ENCODE results near the gene GPRIN2. TPM values are rescaled to one million over a fixed set of nuclear protein-coding genes. Genes with fewer than 3 reads are reported as not detected.
"Not testable (repeated sequence)": the region's sequence is repeated elsewhere in the genome, so short reads cannot be mapped to it uniquely, and the experiment has no call there.

GPRIN2 gene
- total RNA-seq, 1 experiment from 2014 or later: 10.5 TPM

GRCh38 chr10:46582568-46582967, 26.1 kb upstream of the GPRIN2 start:
- not testable (repeated sequence) for H3K27ac ChIP-seq (ENCODE audit: insufficient read length, low read depth, low read length); H3K27me3 Mint-ChIP-seq (ENCODE audit: low read depth); H2BK15ac ChIP-seq (ENCODE audit: low read depth, low read length); H3K9me3 Mint-ChIP-seq; H4K8ac ChIP-seq (replicated peaks; ENCODE audit: insufficient read length, low read depth, low read length); H3K27ac Mint-ChIP-seq; H3K79me1 ChIP-seq (ENCODE audit: insufficient read depth, low read depth, low read length, poor library complexity, severe bottlenecking); H2BK5ac ChIP-seq (ENCODE audit: insufficient read length, low read length); H2AK5ac ChIP-seq (ENCODE audit: insufficient read length, low read length); H4K5ac ChIP-seq (ENCODE audit: insufficient read length, low read depth, low read length); H3K4me1 ChIP-seq (ENCODE audit: insufficient read depth, low read length); H3K18ac ChIP-seq (ENCODE audit: insufficient read length, low read depth, low read length); H3K14ac ChIP-seq (ENCODE audit: insufficient read depth, low read length); H2BK20ac ChIP-seq (ENCODE audit: low read depth, low read length, poor library complexity, severe bottlenecking); H2AFZ ChIP-seq (ENCODE audit: low read length); H3K4me2 ChIP-seq (ENCODE audit: insufficient read depth, insufficient read length, low read length); H3T11ph ChIP-seq (ENCODE audit: low read length); H3K36me3 Mint-ChIP-seq (ENCODE audit: insufficient read depth in 1 of 3, low read depth in 3 of 3); H4K91ac ChIP-seq (ENCODE audit: insufficient read length, low read depth, low read length); DNase-seq; H3K56ac ChIP-seq (ENCODE audit: insufficient read length, low read depth, low read length); H2BK12ac ChIP-seq (ENCODE audit: insufficient read length, low read depth, low read length); H3K4me3 Mint-ChIP-seq; H4K20me1 ChIP-seq (ENCODE audit: control insufficient read depth, insufficient read depth, insufficient read length); H3K4me1 Mint-ChIP-seq; H3K4ac ChIP-seq (ENCODE audit: low read depth, low read length); H3K23ac ChIP-seq (ENCODE audit: insufficient read length, low read depth, low read length); H2BK120ac ChIP-seq (ENCODE audit: low read depth, low read length, poor library complexity, severe bottlenecking); H3K79me2 ChIP-seq (ENCODE audit: insufficient read depth, low read length); H3K9ac ChIP-seq (ENCODE audit: extremely low read depth, insufficient read length, low read length); H3K23me2 ChIP-seq (ENCODE audit: insufficient read length, low read depth, low read length, poor library complexity, severe bottlenecking); H3K9me3 ChIP-seq (ENCODE audit: control insufficient read depth, low read depth, low read length); H3K27me3 ChIP-seq (ENCODE audit: insufficient read depth, low read length)
- WGBS (ENCODE audit: extremely low coverage, insufficient read length, low lambda C conversion rate): no CpG with 5 or more reads among the region's 11 CpGs

- not testable (repeated sequence) for H4K91ac ChIP-seq (ENCODE audit: insufficient read length, low read depth, low read length); H2AK5ac ChIP-seq (ENCODE audit: insufficient read length, low read length); H2BK5ac ChIP-seq (ENCODE audit: insufficient read length, low read length); H3K4ac ChIP-seq (ENCODE audit: low read depth, low read length); H3K79me2 ChIP-seq (ENCODE audit: insufficient read depth, low read length); H3K18ac ChIP-seq (ENCODE audit: insufficient read length, low read depth, low read length); H3K9me3 ChIP-seq (ENCODE audit: control insufficient read depth, low read depth, low read length); H3K4me2 ChIP-seq (ENCODE audit: insufficient read depth, insufficient read length, low read length); H3K4me1 Mint-ChIP-seq; H2BK12ac ChIP-seq (ENCODE audit: insufficient read length, low read depth, low read length); H3T11ph ChIP-seq (ENCODE audit: low read length); H3K9me3 Mint-ChIP-seq; H3K9ac ChIP-seq (ENCODE audit: extremely low read depth, insufficient read length, low read length); H3K4me3 Mint-ChIP-seq; H3K4me1 ChIP-seq (ENCODE audit: insufficient read depth, low read length); H3K14ac ChIP-seq (ENCODE audit: insufficient read depth, low read length); DNase-seq; H3K79me1 ChIP-seq (ENCODE audit: insufficient read depth, low read depth, low read length, poor library complexity, severe bottlenecking); H2AFZ ChIP-seq (ENCODE audit: low read length); H4K5ac ChIP-seq (ENCODE audit: insufficient read length, low read depth, low read length); H3K27me3 Mint-ChIP-seq (ENCODE audit: low read depth); H3K27me3 ChIP-seq (ENCODE audit: insufficient read depth, low read length); H4K20me1 ChIP-seq (ENCODE audit: control insufficient read depth, insufficient read depth, insufficient read length); H3K36me3 Mint-ChIP-seq (ENCODE audit: insufficient read depth in 1 of 3, low read depth in 3 of 3); H3K56ac ChIP-seq (ENCODE audit: insufficient read length, low read depth, low read length); H3K27ac ChIP-seq (ENCODE audit: insufficient read length, low read depth, low read length); H3K23me2 ChIP-seq (ENCODE audit: insufficient read length, low read depth, low read length, poor library complexity, severe bottlenecking); H2BK15ac ChIP-seq (ENCODE audit: low read depth, low read length); H2BK120ac ChIP-seq (ENCODE audit: low read depth, low read length, poor library complexity, severe bottlenecking); H4K8ac ChIP-seq (replicated peaks; ENCODE audit: insufficient read length, low read depth, low read length); H2BK20ac ChIP-seq (ENCODE audit: low read depth, low read length, poor library complexity, severe bottlenecking); H3K23ac ChIP-seq (ENCODE audit: insufficient read length, low read depth, low read length); H3K27ac Mint-ChIP-seq
- whole genome bisulfite sequencing (ENCODE audit: extremely low coverage, insufficient read length, low lambda C conversion rate): no CpG with 5 or more reads among the region's 12 CpGs
Measured at GRCh38 chr10:46581997-46582396, 25.5 kb upstream of the GPRIN2 start.

Measured in H9 (cell line).